OCI-LY7 (cell line): ENCODE measurements around the gene ELOVL5. TPM values are rescaled to one million over a fixed set of nuclear protein-coding genes. Genes with fewer than 3 reads are reported as not detected.

ENCODE experiments used
- BruUV-seq: library from RNA; stranded (reverse); fragments of 400-500 nt; replicated peaks from 2 replicates; lab custom pipeline; 2021; lab: Mats Ljungman, UMichigan
- CTCF ChIA-PET: fragments of 300-600 bp; sonication (Branson Sonifier 250); formaldehyde crosslinking; loops from one replicate; lab custom pipeline; 2022; ENCODE audit warnings: antibody characterized with exemption; ENCODE audit not compliant: unreplicated experiment; lab: Charles Lee
- POLR2A ChIA-PET: fragments of 300-600 bp; sonication (Branson Sonifier 250); formaldehyde crosslinking; loops from one replicate; lab custom pipeline; 2022; ENCODE audit warnings: antibody characterized with exemption; lab: Charles Lee
- DNase-seq: peaks from one replicate; pipeline ENCODE4 v3.0.0-alpha.2; 2015; ENCODE audit warnings: low spot score
- H2AFZ ChIP-seq: fragments of 200-600 bp; sonication (generic), shearing (Covaris generic); 2 replicates; pipeline ENCODE4 v1.6.1; 2014; ENCODE audit warnings: mild to moderate bottlenecking, antibody characterized with exemption, low read length, moderate library complexity
- H3K27ac ChIP-seq: fragments of 200-600 bp; sonication (generic); 2 replicates; pipeline ENCODE4 v1.5.1; 2014; ENCODE audit warnings: mixed run types, low read depth, mild to moderate bottlenecking, moderate library complexity, low read length, inconsistent platforms; ENCODE audit not compliant: poor library complexity, severe bottlenecking
- H3K36me3 ChIP-seq: fragments of 200-600 bp; sonication (generic); 2 replicates; pipeline ENCODE4 v1.6.1; 2014; ENCODE audit warnings: mild to moderate bottlenecking, antibody characterized with exemption, low read length, moderate library complexity, mixed read lengths; ENCODE audit not compliant: insufficient read depth
- H3K4me1 ChIP-seq: fragments of 200-600 bp; sonication (generic); 2 replicates; pipeline ENCODE4 v1.5.1; 2014; ENCODE audit warnings: mild to moderate bottlenecking, low read length; ENCODE audit not compliant: insufficient read depth, poor library complexity, severe bottlenecking
- H3K4me2 ChIP-seq: fragments of 200-600 bp; sonication (generic); 2 replicates; pipeline ENCODE4 v1.6.1; 2014; ENCODE audit warnings: mild to moderate bottlenecking, low read length
- H3K4me3 ChIP-seq: fragments of 200-600 bp; sonication (generic); 2 replicates; pipeline ENCODE4 v1.5.1; 2014; ENCODE audit warnings: mild to moderate bottlenecking, low read depth, low read length; ENCODE audit not compliant: poor library complexity, severe bottlenecking
- H3K79me2 ChIP-seq: fragments of 200-600 bp; sonication (generic); 2 replicates; pipeline ENCODE4 v1.6.1; 2016; ENCODE audit warnings: low read depth, mild to moderate bottlenecking, low read length, moderate library complexity, mixed read lengths; ENCODE audit not compliant: insufficient read depth
- H3K9me2 ChIP-seq: fragments of 200-600 bp; sonication (generic); 2 replicates; pipeline ENCODE4 v1.6.1; 2016; ENCODE audit warnings: mild to moderate bottlenecking, low read length, mixed read lengths; ENCODE audit not compliant: insufficient read depth
- H3K9me3 ChIP-seq: fragments of 200-600 bp; sonication (generic); 2 replicates; pipeline ENCODE4 v1.6.1; 2014; ENCODE audit warnings: mild to moderate bottlenecking, mixed run types, low read length, mixed read lengths
- H4K20me1 ChIP-seq: fragments of 200-600 bp; sonication (generic); 2 replicates; pipeline ENCODE4 v1.6.1; 2014; ENCODE audit warnings: mild to moderate bottlenecking, antibody characterized with exemption, low read length, moderate library complexity, mixed read lengths; ENCODE audit not compliant: insufficient read depth
- EZH2phosphoT487 ChIP-seq: fragments of 200-600 bp; sonication (generic); IDR thresholded peaks from 2 replicates; pipeline ENCODE4 v1.6.1; 2018; ENCODE audit warnings: low read depth, borderline replicate concordance, mild to moderate bottlenecking, mixed run types, antibody characterized with exemption, low read length, moderate library complexity, mixed read lengths
- intact Hi-C: fragments of 100-400 bp; cut with micrococcal nuclease; formaldehyde crosslinking; loops from one replicate; pipeline ENCODE4 v1.10.0; 2022; ENCODE audit not compliant: unreplicated experiment
- total RNA-seq, 2 experiments: library from RNA; depleted of rRNA in 1 of 2; stranded (reverse); fragments of >200 nt in 1 of 2; shearing (Covaris generic) in 1 of 2; gene quantifications; 2 replicates each; pipeline ENCODE4 v1.2.3, GENCODE V29; 2014 to 2022
- TF ChIP-seq, protein P1 (sequence below): fragments of 200-600 bp; sonication (generic); conservative IDR thresholded peaks from 2 replicates; pipeline ENCODE4 v1.5.1; 2014; ENCODE audit warnings: mild to moderate bottlenecking, antibody characterized with exemption, low read length, moderate library complexity, mixed read lengths

Gene ELOVL5
- total RNA-seq, 2 experiments from 2014 or later = 66.8 to 97.1 TPM

DNA sequence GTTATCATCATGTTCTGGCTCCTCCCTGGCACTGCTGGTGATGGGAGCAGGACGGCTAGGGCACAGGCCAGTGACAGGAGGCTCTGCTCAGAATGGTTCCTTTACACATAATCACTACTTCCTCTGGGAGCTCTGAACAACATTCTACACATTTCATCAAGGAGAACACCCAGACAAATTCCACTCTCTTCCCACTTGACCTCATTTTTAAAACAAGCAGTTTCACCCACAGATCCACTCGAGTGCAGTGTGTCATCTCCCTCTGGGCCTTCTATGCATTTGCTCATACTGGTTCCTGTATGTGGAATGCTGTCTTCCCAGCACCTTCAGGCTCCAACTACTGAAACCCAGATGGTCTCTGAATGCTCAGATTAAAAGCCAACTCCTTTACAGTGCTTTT is 84.8 kb downstream of the ELOVL5 start:
- no peaks in the 10 kb centered on the region for H4K20me1 ChIP-seq
- no TSS peak for BruUV-seq
- ChIA-PET POLR2A (interaction anchor here (1.2 kb wide), 1 partner anchor 18 kb away, joined by 3 read pairs; no protein-coding TSS in a partner anchor), CTCF (no interaction called here)
- H3K4me1 ChIP-seq = peaks cover 4% of the 10 kb centered on the region
- TF ChIP-seq EZH2phosphoT487 = no peak
- TF ChIP-seq, protein P1, sequence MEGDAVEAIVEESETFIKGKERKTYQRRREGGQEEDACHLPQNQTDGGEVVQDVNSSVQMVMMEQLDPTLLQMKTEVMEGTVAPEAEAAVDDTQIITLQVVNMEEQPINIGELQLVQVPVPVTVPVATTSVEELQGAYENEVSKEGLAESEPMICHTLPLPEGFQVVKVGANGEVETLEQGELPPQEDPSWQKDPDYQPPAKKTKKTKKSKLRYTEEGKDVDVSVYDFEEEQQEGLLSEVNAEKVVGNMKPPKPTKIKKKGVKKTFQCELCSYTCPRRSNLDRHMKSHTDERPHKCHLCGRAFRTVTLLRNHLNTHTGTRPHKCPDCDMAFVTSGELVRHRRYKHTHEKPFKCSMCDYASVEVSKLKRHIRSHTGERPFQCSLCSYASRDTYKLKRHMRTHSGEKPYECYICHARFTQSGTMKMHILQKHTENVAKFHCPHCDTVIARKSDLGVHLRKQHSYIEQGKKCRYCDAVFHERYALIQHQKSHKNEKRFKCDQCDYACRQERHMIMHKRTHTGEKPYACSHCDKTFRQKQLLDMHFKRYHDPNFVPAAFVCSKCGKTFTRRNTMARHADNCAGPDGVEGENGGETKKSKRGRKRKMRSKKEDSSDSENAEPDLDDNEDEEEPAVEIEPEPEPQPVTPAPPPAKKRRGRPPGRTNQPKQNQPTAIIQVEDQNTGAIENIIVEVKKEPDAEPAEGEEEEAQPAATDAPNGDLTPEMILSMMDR = no peak
- H3K9me3 ChIP-seq = no peaks in the 10 kb centered on the region
- DNase-seq = no peak
- peaks cover 97% of the 10 kb centered on the region for H3K36me3 ChIP-seq
- no peak overlapping the region for H3K4me2 ChIP-seq
- no peak overlapping the region for H2AFZ ChIP-seq
- intact Hi-C loops = no loop called here
- H3K79me2 ChIP-seq = no peaks in the 10 kb centered on the region
- no peaks in the 10 kb centered on the region for H3K9me2 ChIP-seq
- no peak overlapping the region for H3K27ac ChIP-seq
- H3K4me3 ChIP-seq = no peak overlapping the region

DNA sequence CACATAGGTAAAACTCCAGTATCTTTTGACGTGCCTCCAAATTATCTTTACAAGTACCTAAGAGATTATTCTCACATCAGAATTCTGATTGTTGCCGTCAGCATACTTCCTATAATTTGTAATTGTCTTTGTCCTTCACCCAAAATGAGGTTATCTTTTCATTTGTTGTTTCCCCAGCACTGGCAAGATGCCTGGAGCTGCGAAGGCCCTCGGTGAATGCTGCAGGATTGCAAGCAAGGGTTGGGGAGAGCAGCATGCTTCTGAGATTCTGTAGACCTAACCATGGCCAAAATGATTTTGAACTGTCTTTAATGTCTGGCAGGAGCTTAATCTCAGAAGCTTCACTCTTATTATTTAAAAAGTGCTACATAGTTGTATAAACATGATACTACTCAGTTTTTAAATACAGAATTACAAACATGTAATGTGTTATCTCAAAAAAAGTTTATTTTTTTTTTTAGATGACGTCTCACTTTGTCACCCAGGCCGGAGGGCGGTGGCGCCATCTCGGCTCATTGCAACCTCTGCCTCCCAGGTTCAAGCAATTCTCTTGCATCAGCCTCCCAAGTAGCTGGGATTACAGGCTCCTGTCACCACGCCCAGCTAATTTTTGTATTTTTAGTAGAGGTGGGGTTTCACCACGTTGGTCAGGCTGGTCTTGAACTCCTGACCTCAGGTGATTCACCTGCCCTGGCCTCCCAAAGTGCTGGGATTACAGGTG is 88.7 kb downstream of the ELOVL5 start:
- intact Hi-C loops = no loop called here
- Histone ChIP-seq H2AFZ (no peak overlapping the region), H3K4me2 (no peak overlapping the region), H3K4me3 (no peak overlapping the region), H3K27ac (no peak overlapping the region), H4K20me1 (no peaks in the 10 kb centered on the region), H3K9me2 (no peaks in the 10 kb centered on the region), H3K9me3 (no peaks in the 10 kb centered on the region), H3K4me1 (peaks cover 13% of the 10 kb centered on the region), H3K79me2 (no peaks in the 10 kb centered on the region), H3K36me3 (peaks cover 82% of the 10 kb centered on the region)
- no TSS peak for BruUV-seq
- DNase-seq = no peak
- TF ChIP-seq, protein P1 = no peak
- no peak for TF ChIP-seq EZH2phosphoT487
- POLR2A ChIA-PET = interaction anchor here (1.3 kb wide), 1 partner anchor 9 kb away, joined by 3 read pairs; no protein-coding TSS in a partner anchor
- CTCF ChIA-PET = no interaction called here

DNA sequence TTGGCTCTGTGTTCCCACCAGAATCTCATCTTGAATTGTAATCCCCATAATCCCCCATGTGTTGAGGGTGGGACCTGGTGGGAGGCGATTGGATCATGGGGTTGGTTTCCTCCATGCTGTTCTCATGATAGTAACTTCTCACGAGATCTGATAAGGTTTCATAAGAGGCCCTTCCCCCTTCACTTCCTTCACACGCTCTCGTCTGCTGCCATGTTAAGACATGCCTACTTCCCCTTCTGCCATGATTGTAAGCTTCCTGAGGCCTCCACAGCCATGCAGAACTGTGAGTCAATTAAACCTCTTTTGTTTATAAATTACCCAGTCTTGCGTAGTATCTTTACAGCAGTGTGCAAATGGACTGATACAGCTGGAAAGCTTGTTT is 90.0 kb downstream of the ELOVL5 start:
- no peaks in the 10 kb centered on the region for H4K20me1 ChIP-seq
- H3K9me2 ChIP-seq = no peaks in the 10 kb centered on the region
- H2AFZ ChIP-seq = no peak overlapping the region
- peaks cover 13% of the 10 kb centered on the region for H3K4me1 ChIP-seq
- H3K4me3 ChIP-seq = no peak overlapping the region
- H3K4me2 ChIP-seq = no peak overlapping the region
- ChIA-PET POLR2A (interaction anchor here (0.6 to 1.7 kb wide), 3 partner anchors 8 to 85 kb away, joined by 3 to 6 read pairs (median 3); no protein-coding TSS in a partner anchor), CTCF (no interaction called here)
- DNase-seq = no peak
- H3K79me2 ChIP-seq = no peaks in the 10 kb centered on the region
- intact Hi-C loops = no loop called here
- TF ChIP-seq EZH2phosphoT487 = no peak
- TF ChIP-seq, protein P1 = no peak
- H3K36me3 ChIP-seq = peaks cover 78% of the 10 kb centered on the region
- no peak overlapping the region for H3K27ac ChIP-seq
- H3K9me3 ChIP-seq = no peaks in the 10 kb centered on the region
- no TSS peak for BruUV-seq
